WTC11 (cell line): Measurements from ENCODE around the gene KAT6B. TPM values are rescaled to one million over a fixed set of nuclear protein-coding genes. Genes with fewer than 3 reads are reported as not detected.

Experiments used
- ATAC-seq: fragments of 200-7000 bp; cut with Tn5 transposase; 2 replicates; pipeline ENCODE4 v1.10.0; 2021; ENCODE audit warnings: mild to moderate bottlenecking, moderate library complexity
- CTCF ChIA-PET: fragments of 300-600 bp; sonication (Branson Sonifier 250); formaldehyde crosslinking; loops from one replicate; lab custom pipeline; 2021; ENCODE audit warnings: antibody characterized with exemption; lab: Charles Lee
- POLR2A ChIA-PET: fragments of 350-600 bp; sonication (Branson Sonifier 250); formaldehyde crosslinking; loops from one replicate; lab custom pipeline; 2021; ENCODE audit warnings: antibody characterized with exemption; lab: Charles Lee
- DNase-seq: peaks from one replicate; pipeline ENCODE4 v3.0.0; 2021; ENCODE audit warnings: low spot score
- H3K27ac Mint-ChIP-seq: 2 replicates; pipeline ENCODE4 v1.8.0; 2021; ENCODE audit warnings: mixed read lengths
- H3K27me3 Mint-ChIP-seq: 2 replicates; pipeline ENCODE4 v1.8.0; 2021; ENCODE audit warnings: low read depth, mild to moderate bottlenecking, moderate library complexity, mixed read lengths
- H3K36me3 Mint-ChIP-seq: 2 replicates; pipeline ENCODE4 v1.8.0; 2021; ENCODE audit warnings: mixed read lengths
- H3K4me1 Mint-ChIP-seq: 2 replicates; pipeline ENCODE4 v1.8.0; 2022; ENCODE audit warnings: mixed read lengths
- H3K4me3 Mint-ChIP-seq: 2 replicates; pipeline ENCODE4 v1.8.0; 2021; ENCODE audit warnings: mild to moderate bottlenecking, moderate library complexity, mixed read lengths
- H3K9me3 Mint-ChIP-seq: 2 replicates; pipeline ENCODE4 v1.8.0; 2021; ENCODE audit warnings: mixed read lengths
- ATF3 ChIP-seq: sonication (generic); formaldehyde crosslinking; conservative IDR thresholded peaks from 2 replicates; pipeline ENCODE4 v1.8.1; 2022; ENCODE audit warnings: mild to moderate bottlenecking, missing genetic modification reagents
- ELF4 ChIP-seq: sonication (generic); formaldehyde crosslinking; IDR thresholded peaks from 2 replicates; pipeline ENCODE4 v1.8.1; 2022; ENCODE audit warnings: low read depth, mild to moderate bottlenecking, moderate library complexity, missing genetic modification reagents
- ESRRA ChIP-seq: sonication (generic); formaldehyde crosslinking; IDR thresholded peaks from 2 replicates; pipeline ENCODE4 v1.8.1; 2022; ENCODE audit warnings: mild to moderate bottlenecking, missing genetic modification reagents, borderline replicate concordance
- ETV6 ChIP-seq: sonication (generic); formaldehyde crosslinking; IDR thresholded peaks from 2 replicates; pipeline ENCODE4 v1.8.1; 2022; ENCODE audit warnings: mild to moderate bottlenecking, missing genetic modification reagents
- FOXJ3 ChIP-seq: sonication (generic); formaldehyde crosslinking; IDR thresholded peaks from 2 replicates; pipeline ENCODE4 v1.9.0; 2021; ENCODE audit warnings: missing genetic modification reagents, mild to moderate bottlenecking, borderline replicate concordance
- FOXP1 ChIP-seq: sonication (generic); formaldehyde crosslinking; IDR thresholded peaks from 2 replicates; pipeline ENCODE4 v1.8.0; 2022; ENCODE audit warnings: missing genetic modification reagents, mild to moderate bottlenecking, moderate library complexity, borderline replicate concordance
- GABPB1 ChIP-seq: sonication (generic); formaldehyde crosslinking; IDR thresholded peaks from 2 replicates; pipeline ENCODE4 v1.8.1; 2023; ENCODE audit warnings: mild to moderate bottlenecking, missing genetic modification reagents
- HMGA2 ChIP-seq: fragments of 250-450 bp; sonication (Bioruptor Pico); IDR thresholded peaks from 2 replicates; pipeline ENCODE4 v1.4.0; 2021; ENCODE audit warnings: mild to moderate bottlenecking, moderate library complexity
- IRF2 ChIP-seq: sonication (generic); formaldehyde crosslinking; IDR thresholded peaks from 2 replicates; pipeline ENCODE4 v1.8.0; 2022; ENCODE audit warnings: low read depth, missing genetic modification reagents, borderline replicate concordance
- MAX ChIP-seq: sonication (generic); formaldehyde crosslinking; IDR thresholded peaks from 2 replicates; pipeline ENCODE4 v1.8.0; 2022; ENCODE audit warnings: mild to moderate bottlenecking, missing genetic modification reagents
- NFATC4 ChIP-seq: fragments of 250-450 bp; sonication (Bioruptor Pico); IDR thresholded peaks from 2 replicates; pipeline ENCODE4 v1.9.0; 2021; ENCODE audit warnings: mild to moderate bottlenecking
- NR1H2 ChIP-seq: sonication (generic); formaldehyde crosslinking; IDR thresholded peaks from 2 replicates; pipeline ENCODE4 v1.9.0; 2021; ENCODE audit warnings: mild to moderate bottlenecking, moderate library complexity, missing genetic modification reagents
- NR3C1 ChIP-seq: sonication (generic); formaldehyde crosslinking; conservative IDR thresholded peaks from 2 replicates; pipeline ENCODE4 v1.8.1; 2023; ENCODE audit warnings: low read depth, mild to moderate bottlenecking, missing genetic modification reagents
- PRDM15 ChIP-seq: sonication (generic); formaldehyde crosslinking; IDR thresholded peaks from 2 replicates; pipeline ENCODE4 v1.8.0; 2022; ENCODE audit warnings: missing genetic modification reagents
- PRRX2 ChIP-seq: fragments of 250-450 bp; sonication (Bioruptor Pico); IDR thresholded peaks from 2 replicates; pipeline ENCODE4 v1.8.0; 2021; ENCODE audit warnings: mild to moderate bottlenecking
- RELA ChIP-seq: sonication (generic); formaldehyde crosslinking; IDR thresholded peaks from 2 replicates; pipeline ENCODE4 v1.8.1; 2022; ENCODE audit warnings: missing genetic modification reagents, mild to moderate bottlenecking, borderline replicate concordance
- RORB ChIP-seq: fragments of 250-450 bp; sonication (Bioruptor Pico); IDR thresholded peaks from 2 replicates; pipeline ENCODE4 v1.9.0; 2021; ENCODE audit warnings: mild to moderate bottlenecking
- SOX15 ChIP-seq: fragments of 250-450 bp; sonication (Bioruptor Pico); IDR thresholded peaks from 2 replicates; pipeline ENCODE4 v1.9.0; 2021; ENCODE audit warnings: mild to moderate bottlenecking
- TCF7 ChIP-seq: sonication (generic); formaldehyde crosslinking; IDR thresholded peaks from 2 replicates; pipeline ENCODE4 v1.8.0; 2022; ENCODE audit warnings: mild to moderate bottlenecking, low read depth, missing genetic modification reagents, moderate library complexity
- USF1 ChIP-seq: sonication (generic); formaldehyde crosslinking; IDR thresholded peaks from 2 replicates; pipeline ENCODE4 v1.8.0; 2022; ENCODE audit warnings: mild to moderate bottlenecking, missing genetic modification reagents
- ZBTB21 ChIP-seq: sonication (generic); formaldehyde crosslinking; IDR thresholded peaks from 2 replicates; pipeline ENCODE4 v1.8.1; 2023; ENCODE audit warnings: mild to moderate bottlenecking, missing genetic modification reagents, borderline replicate concordance
- ZNF219 ChIP-seq: sonication (generic); formaldehyde crosslinking; IDR thresholded peaks from 2 replicates; pipeline ENCODE4 v1.8.0; 2023; ENCODE audit warnings: missing genetic modification reagents, mild to moderate bottlenecking, borderline replicate concordance
- ZNF317 ChIP-seq: sonication (generic); formaldehyde crosslinking; IDR thresholded peaks from 2 replicates; pipeline ENCODE4 v1.8.1; 2023; ENCODE audit warnings: low read depth, mild to moderate bottlenecking, moderate library complexity, missing genetic modification reagents, borderline replicate concordance
- ZNF425 ChIP-seq: fragments of 250-450 bp; sonication (Bioruptor Pico); conservative IDR thresholded peaks from 2 replicates; pipeline ENCODE4 v1.9.0; 2021; ENCODE audit warnings: mild to moderate bottlenecking
- total RNA-seq: library from RNA; stranded (reverse); gene quantifications from 3 replicates; pipeline ENCODE4 v1.2.3, GENCODE V29; 2021

KAT6B gene
- total RNA-seq, 1 experiment from 2014 or later: 18.5 TPM

GRCh38 chr10:75043256-75044131 lies 217.1 kb downstream of the KAT6B start:
- Mint-ChIP-seq H3K36me3 (no peaks in the 10 kb centered on the region), H3K27ac (no peak overlapping the region)
- ATAC-seq: peak; percentile 96
- TF ChIP-seq PRDM15 (CRISPR knock-in tag) (no peak), ZNF425 (CRISPR knock-in tag) (no peak), SOX15 (CRISPR knock-in tag) (no peak), USF1 (CRISPR knock-in tag) (no peak), PRRX2 (no peak), GABPB1 (no peak), IRF2 (CRISPR knock-in tag) (no peak), MAX (CRISPR knock-in tag) (no peak), ZNF317 (CRISPR knock-in tag) (no peak), ETV6 (CRISPR knock-in tag) (no peak), RORB (CRISPR knock-in tag) (no peak), ATF3 (CRISPR knock-in tag) (no peak)
- TF ChIP-seq, all 79 proteins: peak for 0
- no peaks in the 10 kb centered on the region for H3K4me1 Mint-ChIP-seq
- peak; percentile 79 for DNase-seq
- H3K9me3 Mint-ChIP-seq: no peaks in the 10 kb centered on the region
- POLR2A ChIA-PET: interaction anchor here (0.6 to 1.1 kb wide), 2 partner anchors 128 to 189 kb away, joined by 3 to 6 read pairs; no protein-coding TSS in a partner anchor
- CTCF ChIA-PET: interaction anchor here (0.6 to 2.0 kb wide), 6 partner anchors 9 to 217 kb away, joined by 3 to 9 read pairs (median 4); partner anchors contain the start of genes COMTD1 and KAT6B
- H3K27me3 Mint-ChIP-seq: peaks cover 24% of the 10 kb centered on the region
- peak overlapping the region; percentile 66 for H3K4me3 Mint-ChIP-seq

- POLR2A ChIA-PET: no interaction called here
- peaks cover 23% of the 10 kb centered on the region for H3K27me3 Mint-ChIP-seq
- DNase-seq (no peak), ATAC-seq (no peak)
- CTCF ChIA-PET: no interaction called here
- H3K4me3 Mint-ChIP-seq: no peak overlapping the region
- peaks cover 2% of the 10 kb centered on the region; the same call in 1 of the 2 replicates for H3K36me3 Mint-ChIP-seq
- no peaks in the 10 kb centered on the region for H3K4me1 Mint-ChIP-seq
- peak overlapping the region; percentile 35; the same call in 1 of the 2 replicates for H3K27ac Mint-ChIP-seq
- peaks cover 4% of the 10 kb centered on the region; the same call in 1 of the 2 replicates for H3K9me3 Mint-ChIP-seq
- TF ChIP-seq NFATC4 (CRISPR knock-in tag) (no peak), NR1H2 (CRISPR knock-in tag) (no peak), FOXJ3 (CRISPR knock-in tag) (no peak), FOXP1 (CRISPR knock-in tag) (no peak), RELA (CRISPR knock-in tag) (no peak), ZNF219 (CRISPR knock-in tag) (no peak), NR3C1 (no peak), ELF4 (no peak), ZBTB21 (CRISPR knock-in tag) (no peak), MAX (CRISPR knock-in tag) (no peak), ESRRA (CRISPR knock-in tag) (no peak), TCF7 (no peak), HMGA2 (CRISPR knock-in tag) (no peak)
These were observed 222.3 kb downstream of the KAT6B start for GRCh38 chr10:75048669-75049098.
